Measurements from ENCODE around the gene GLIPR2.
A peak's percentile ranks its signal among the peaks of the same experiment; 100 is the strongest.
"Not testable (repeated sequence)": the region's sequence is repeated elsewhere in the genome, so short reads cannot be mapped to it uniquely, and the experiment has no call there.

GLIPR2 gene

DNA sequence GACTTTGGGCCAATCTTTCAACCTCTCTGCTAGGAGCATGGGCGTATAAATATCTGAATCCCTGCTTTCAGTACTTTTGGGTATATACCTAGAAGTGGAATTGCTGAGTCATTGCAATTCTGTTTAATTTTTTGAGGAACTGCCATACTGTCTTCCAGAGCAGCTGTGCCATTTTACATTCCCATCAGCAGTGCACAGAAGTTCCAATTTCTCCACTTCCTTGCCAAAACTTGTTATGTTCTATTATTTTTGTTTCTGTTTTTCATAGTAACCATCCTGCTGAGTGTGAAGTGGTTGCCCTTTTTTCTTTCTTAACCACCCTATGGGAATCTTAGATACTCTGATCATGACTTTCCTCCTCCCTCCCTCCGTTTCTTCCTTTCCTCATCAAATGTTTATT, 21.6 kb downstream of the GLIPR2 start:
- Histone ChIP-seq H3K36me3 (ENCODE audit: control insufficient read depth, insufficient read depth, low read length) (no peaks in the 10 kb centered on the region), H2BK120ac (ENCODE audit: low read depth, low read length) (no peak overlapping the region), H3K18ac (ENCODE audit: low read length) (no peak overlapping the region), H4K5ac (ENCODE audit: low read length) (no peak overlapping the region), H3K4ac (ENCODE audit: low read depth, low read length) (no peak overlapping the region), H3K56ac (ENCODE audit: low read length) (no peak overlapping the region), H3K4me2 (ENCODE audit: low read length) (no peak overlapping the region), H3K79me1 (ENCODE audit: low read length) (no peaks in the 10 kb centered on the region), H3K27ac (ENCODE audit: low read depth, low read length) (no peak overlapping the region), H2BK5ac (ENCODE audit: low read length) (no peak overlapping the region), H3K23ac (ENCODE audit: low read length) (no peak overlapping the region), H3K4me3 (ENCODE audit: low read length) (no peak overlapping the region), H3K9ac (ENCODE audit: low read length) (no peak overlapping the region), H2BK15ac (replicated peaks; ENCODE audit: low read depth) (no peak overlapping the region), H3K27me3 (ENCODE audit: insufficient read depth, low read length, poor library complexity) (no peaks in the 10 kb centered on the region), H3K4me1 (ENCODE audit: control insufficient read depth, low read depth, low read length) (peaks cover 7% of the 10 kb centered on the region), H3K79me2 (ENCODE audit: control insufficient read depth, insufficient read depth, low read length) (no peaks in the 10 kb centered on the region), H2AK5ac (ENCODE audit: low read length) (no peak overlapping the region), H4K8ac (ENCODE audit: low read depth, low read length) (no peak overlapping the region)
- no peak for DNase-seq
- WGBS (ENCODE audit: extremely low coverage, insufficient coverage, low lambda C conversion rate): no CpG with 5 or more reads among the region's 2 CpGs

- Histone ChIP-seq H2BK5ac (ENCODE audit: low read length) (no peak overlapping the region), H3K4me2 (ENCODE audit: low read length) (no peak overlapping the region), H3K9ac (ENCODE audit: low read length) (no peak overlapping the region), H2BK15ac (replicated peaks; ENCODE audit: low read depth) (no peak overlapping the region), H3K36me3 (ENCODE audit: control insufficient read depth, insufficient read depth, low read length) (no peaks in the 10 kb centered on the region), H3K27me3 (ENCODE audit: insufficient read depth, low read length, poor library complexity) (no peaks in the 10 kb centered on the region), H3K4me3 (ENCODE audit: low read length) (no peak overlapping the region), H3K23ac (ENCODE audit: low read length) (no peak overlapping the region), H3K18ac (ENCODE audit: low read length) (no peak overlapping the region), H3K79me2 (ENCODE audit: control insufficient read depth, insufficient read depth, low read length) (no peaks in the 10 kb centered on the region), H4K8ac (ENCODE audit: low read depth, low read length) (no peak overlapping the region), H3K56ac (ENCODE audit: low read length) (no peak overlapping the region), H2BK120ac (ENCODE audit: low read depth, low read length) (no peak overlapping the region), H4K5ac (ENCODE audit: low read length) (no peak overlapping the region), H3K4ac (ENCODE audit: low read depth, low read length) (no peak overlapping the region), H3K27ac (ENCODE audit: low read depth, low read length) (no peak overlapping the region), H3K79me1 (ENCODE audit: low read length) (no peaks in the 10 kb centered on the region), H3K4me1 (ENCODE audit: control insufficient read depth, low read depth, low read length) (peaks cover 9% of the 10 kb centered on the region), H2AK5ac (ENCODE audit: low read length) (no peak overlapping the region)
- DNase-seq: no peak
- no CpG with 5 or more reads among the region's 7 CpGs for WGBS (ENCODE audit: extremely low coverage, insufficient coverage, low lambda C conversion rate)
Measured at GRCh38 chr9:36158917-36159316, 22.4 kb downstream of the GLIPR2 start.

DNA sequence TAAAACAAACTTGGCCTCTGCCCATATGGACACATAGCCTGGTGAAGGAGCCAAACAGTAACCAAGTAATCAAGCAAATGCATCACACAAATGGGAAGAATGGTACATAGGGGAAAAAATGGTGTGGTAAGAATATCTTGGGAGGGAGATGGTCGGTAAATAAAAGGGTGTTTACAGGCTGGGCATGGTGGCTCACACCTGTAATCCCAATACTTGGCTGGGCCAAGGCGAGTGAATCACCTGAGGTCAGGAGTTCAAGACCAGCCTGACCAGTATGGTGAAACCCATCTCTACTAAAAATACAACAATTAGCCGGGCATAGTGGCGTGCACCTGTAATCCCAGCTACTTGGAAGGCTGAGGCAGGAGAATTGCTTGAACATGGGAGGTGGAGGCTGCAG, 23.0 kb downstream of the GLIPR2 start:
- not testable (repeated sequence) for H3K4me1 ChIP-seq (ENCODE audit: control insufficient read depth, low read depth, low read length); H3K18ac ChIP-seq (ENCODE audit: low read length); H3K23ac ChIP-seq (ENCODE audit: low read length); H4K8ac ChIP-seq (ENCODE audit: low read depth, low read length); H3K4ac ChIP-seq (ENCODE audit: low read depth, low read length); H3K27ac ChIP-seq (ENCODE audit: low read depth, low read length); H3K36me3 ChIP-seq (ENCODE audit: control insufficient read depth, insufficient read depth, low read length); H2BK5ac ChIP-seq (ENCODE audit: low read length); H2BK15ac ChIP-seq (replicated peaks; ENCODE audit: low read depth); H4K5ac ChIP-seq (ENCODE audit: low read length); H3K4me3 ChIP-seq (ENCODE audit: low read length); H3K9ac ChIP-seq (ENCODE audit: low read length); H3K56ac ChIP-seq (ENCODE audit: low read length); H3K4me2 ChIP-seq (ENCODE audit: low read length); H2AK5ac ChIP-seq (ENCODE audit: low read length); DNase-seq; H2BK120ac ChIP-seq (ENCODE audit: low read depth, low read length); H3K79me1 ChIP-seq (ENCODE audit: low read length); H3K27me3 ChIP-seq (ENCODE audit: insufficient read depth, low read length, poor library complexity); H3K79me2 ChIP-seq (ENCODE audit: control insufficient read depth, insufficient read depth, low read length)
- WGBS (ENCODE audit: extremely low coverage, insufficient coverage, low lambda C conversion rate): 100% methylated on average over 1 of the region's 4 CpGs

DNA sequence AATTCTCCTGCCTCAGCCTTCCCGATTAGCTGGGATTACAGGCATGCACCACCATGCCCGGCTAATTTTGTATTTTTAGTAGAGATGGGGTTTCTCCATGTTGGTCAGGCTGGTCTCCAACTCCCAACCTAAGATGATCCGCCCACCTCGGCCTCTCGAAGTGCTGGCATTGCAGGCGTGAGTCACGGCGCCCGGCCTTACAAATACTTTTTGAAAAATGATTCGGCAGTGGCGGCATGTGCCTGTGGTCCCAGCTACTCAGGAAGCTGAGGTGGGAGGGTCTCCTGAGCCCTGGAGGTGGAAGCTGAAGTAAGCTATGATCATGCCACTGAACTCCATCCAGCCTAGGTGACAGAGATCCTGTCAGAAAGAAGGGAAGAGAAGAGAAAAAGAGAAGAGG, 23.6 kb downstream of the GLIPR2 start:
- not testable (repeated sequence) for H3K4ac ChIP-seq (ENCODE audit: low read depth, low read length); H3K4me2 ChIP-seq (ENCODE audit: low read length); H3K4me3 ChIP-seq (ENCODE audit: low read length); H3K9ac ChIP-seq (ENCODE audit: low read length); H3K27me3 ChIP-seq (ENCODE audit: insufficient read depth, low read length, poor library complexity); DNase-seq; H3K56ac ChIP-seq (ENCODE audit: low read length); H3K18ac ChIP-seq (ENCODE audit: low read length); H3K79me1 ChIP-seq (ENCODE audit: low read length); H2BK5ac ChIP-seq (ENCODE audit: low read length); H4K8ac ChIP-seq (ENCODE audit: low read depth, low read length); H3K36me3 ChIP-seq (ENCODE audit: control insufficient read depth, insufficient read depth, low read length); H2AK5ac ChIP-seq (ENCODE audit: low read length); H2BK120ac ChIP-seq (ENCODE audit: low read depth, low read length); H2BK15ac ChIP-seq (replicated peaks; ENCODE audit: low read depth); H3K79me2 ChIP-seq (ENCODE audit: control insufficient read depth, insufficient read depth, low read length); H3K27ac ChIP-seq (ENCODE audit: low read depth, low read length); H3K23ac ChIP-seq (ENCODE audit: low read length); H4K5ac ChIP-seq (ENCODE audit: low read length)
- WGBS (ENCODE audit: extremely low coverage, insufficient coverage, low lambda C conversion rate): no CpG with 5 or more reads among the region's 11 CpGs
- peaks cover 16% of the 10 kb centered on the region for H3K4me1 ChIP-seq (ENCODE audit: control insufficient read depth, low read depth, low read length)

DNA sequence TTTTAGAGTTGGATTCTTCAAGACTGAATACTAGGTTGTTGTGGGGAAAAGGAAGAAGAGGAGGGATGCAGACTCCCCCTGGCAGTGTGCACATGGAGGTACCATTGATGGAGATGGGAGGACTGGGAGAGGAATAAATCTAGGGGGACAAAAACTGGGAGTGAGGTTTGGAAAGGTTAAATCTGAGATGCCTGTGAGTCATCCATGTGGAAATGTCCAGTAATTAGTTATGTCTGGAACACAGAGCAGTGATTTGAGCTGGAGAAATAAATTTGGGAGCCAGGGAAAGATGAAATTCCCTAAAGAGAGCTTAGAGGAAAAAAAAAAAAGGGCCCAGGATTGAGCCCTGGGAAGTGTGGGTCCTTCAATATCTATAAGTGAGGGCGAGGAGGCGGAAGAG, 24.7 kb downstream of the GLIPR2 start:
- no peak overlapping the region for H2AK5ac ChIP-seq (ENCODE audit: low read length)
- no peak overlapping the region for H3K56ac ChIP-seq (ENCODE audit: low read length)
- H3K27ac ChIP-seq (ENCODE audit: low read depth, low read length): no peak overlapping the region
- no peak overlapping the region for H3K23ac ChIP-seq (ENCODE audit: low read length)
- no peak overlapping the region for H3K4me2 ChIP-seq (ENCODE audit: low read length)
- H3K9ac ChIP-seq (ENCODE audit: low read length): no peak overlapping the region
- H2BK15ac ChIP-seq (replicated peaks; ENCODE audit: low read depth): no peak overlapping the region
- no peaks in the 10 kb centered on the region for H3K79me2 ChIP-seq (ENCODE audit: control insufficient read depth, insufficient read depth, low read length)
- H3K4me3 ChIP-seq (ENCODE audit: low read length): no peak overlapping the region
- no peak overlapping the region for H2BK5ac ChIP-seq (ENCODE audit: low read length)
- no peak overlapping the region for H4K5ac ChIP-seq (ENCODE audit: low read length)
- H3K36me3 ChIP-seq (ENCODE audit: control insufficient read depth, insufficient read depth, low read length): no peaks in the 10 kb centered on the region
- no peak overlapping the region for H4K8ac ChIP-seq (ENCODE audit: low read depth, low read length)
- no peak overlapping the region for H3K18ac ChIP-seq (ENCODE audit: low read length)
- no peaks in the 10 kb centered on the region for H3K79me1 ChIP-seq (ENCODE audit: low read length)
- H2BK120ac ChIP-seq (ENCODE audit: low read depth, low read length): no peak overlapping the region
- H3K4ac ChIP-seq (ENCODE audit: low read depth, low read length): no peak overlapping the region
- no peak for DNase-seq
- no CpG with 5 or more reads among the region's 2 CpGs for WGBS (ENCODE audit: extremely low coverage, insufficient coverage, low lambda C conversion rate)
- peaks cover 18% of the 10 kb centered on the region for H3K4me1 ChIP-seq (ENCODE audit: control insufficient read depth, low read depth, low read length)
- no peaks in the 10 kb centered on the region for H3K27me3 ChIP-seq (ENCODE audit: insufficient read depth, low read length, poor library complexity)

DNA sequence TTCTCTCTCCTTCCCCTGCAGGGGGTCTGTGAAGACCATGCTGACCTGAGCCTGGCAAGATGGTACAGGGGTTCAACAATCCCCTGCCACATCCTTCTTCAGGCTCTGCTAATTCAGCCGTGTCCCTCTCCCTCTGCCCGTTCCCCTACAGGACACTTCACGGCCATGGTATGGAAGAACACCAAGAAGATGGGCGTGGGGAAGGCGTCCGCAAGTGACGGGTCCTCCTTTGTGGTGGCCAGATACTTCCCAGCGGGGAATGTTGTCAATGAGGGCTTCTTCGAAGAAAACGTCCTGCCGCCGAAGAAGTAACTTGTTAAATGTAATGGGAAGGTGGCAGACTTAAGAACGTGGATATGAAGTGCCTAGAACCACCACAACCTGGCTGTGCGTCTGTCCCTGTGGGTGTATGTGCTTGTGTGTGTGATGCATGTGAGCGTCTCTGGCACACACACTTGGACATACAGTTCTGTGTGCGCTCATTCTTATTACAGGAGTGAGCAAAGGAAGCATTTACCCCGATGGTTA, 25.7 kb downstream of the GLIPR2 start:
- no peak overlapping the region for H3K4ac ChIP-seq (ENCODE audit: low read depth, low read length)
- peak overlapping the region; percentile 91 for H2AK5ac ChIP-seq (ENCODE audit: low read length)
- H3K4me3 ChIP-seq (ENCODE audit: low read length): no peak overlapping the region
- H2BK15ac ChIP-seq (replicated peaks; ENCODE audit: low read depth): no peak overlapping the region
- no peaks in the 10 kb centered on the region for H3K79me1 ChIP-seq (ENCODE audit: low read length)
- no peaks in the 10 kb centered on the region for H3K27me3 ChIP-seq (ENCODE audit: insufficient read depth, low read length, poor library complexity)
- H3K4me2 ChIP-seq (ENCODE audit: low read length): no peak overlapping the region
- H3K56ac ChIP-seq (ENCODE audit: low read length): peak overlapping the region; percentile 79
- no peaks in the 10 kb centered on the region for H3K79me2 ChIP-seq (ENCODE audit: control insufficient read depth, insufficient read depth, low read length)
- H3K27ac ChIP-seq (ENCODE audit: low read depth, low read length): peak overlapping the region; percentile 74
- no peak overlapping the region for H4K8ac ChIP-seq (ENCODE audit: low read depth, low read length)
- H4K5ac ChIP-seq (ENCODE audit: low read length): no peak overlapping the region
- H3K18ac ChIP-seq (ENCODE audit: low read length): peak overlapping the region; percentile 60
- peak overlapping the region; percentile 88 for H2BK5ac ChIP-seq (ENCODE audit: low read length)
- peaks cover 18% of the 10 kb centered on the region for H3K4me1 ChIP-seq (ENCODE audit: control insufficient read depth, low read depth, low read length)
- H2BK120ac ChIP-seq (ENCODE audit: low read depth, low read length): no peak overlapping the region
- no peaks in the 10 kb centered on the region for H3K36me3 ChIP-seq (ENCODE audit: control insufficient read depth, insufficient read depth, low read length)
- peak; percentile 45 for DNase-seq
- no peak overlapping the region for H3K9ac ChIP-seq (ENCODE audit: low read length)
- H3K23ac ChIP-seq (ENCODE audit: low read length): no peak overlapping the region
- no CpG with 5 or more reads among the region's 17 CpGs for WGBS (ENCODE audit: extremely low coverage, insufficient coverage, low lambda C conversion rate)

Data from mesendoderm (in vitro differentiated cells).